Stromal cell of bone marrow (primary cell): ENCODE measurements around the gene CYP26A1.

Source experiments
- DNase-seq: peaks from one replicate; pipeline ENCODE4 v3.0.0-alpha.2; 2012; ENCODE audit warnings: low read depth

Gene CYP26A1

DNA sequence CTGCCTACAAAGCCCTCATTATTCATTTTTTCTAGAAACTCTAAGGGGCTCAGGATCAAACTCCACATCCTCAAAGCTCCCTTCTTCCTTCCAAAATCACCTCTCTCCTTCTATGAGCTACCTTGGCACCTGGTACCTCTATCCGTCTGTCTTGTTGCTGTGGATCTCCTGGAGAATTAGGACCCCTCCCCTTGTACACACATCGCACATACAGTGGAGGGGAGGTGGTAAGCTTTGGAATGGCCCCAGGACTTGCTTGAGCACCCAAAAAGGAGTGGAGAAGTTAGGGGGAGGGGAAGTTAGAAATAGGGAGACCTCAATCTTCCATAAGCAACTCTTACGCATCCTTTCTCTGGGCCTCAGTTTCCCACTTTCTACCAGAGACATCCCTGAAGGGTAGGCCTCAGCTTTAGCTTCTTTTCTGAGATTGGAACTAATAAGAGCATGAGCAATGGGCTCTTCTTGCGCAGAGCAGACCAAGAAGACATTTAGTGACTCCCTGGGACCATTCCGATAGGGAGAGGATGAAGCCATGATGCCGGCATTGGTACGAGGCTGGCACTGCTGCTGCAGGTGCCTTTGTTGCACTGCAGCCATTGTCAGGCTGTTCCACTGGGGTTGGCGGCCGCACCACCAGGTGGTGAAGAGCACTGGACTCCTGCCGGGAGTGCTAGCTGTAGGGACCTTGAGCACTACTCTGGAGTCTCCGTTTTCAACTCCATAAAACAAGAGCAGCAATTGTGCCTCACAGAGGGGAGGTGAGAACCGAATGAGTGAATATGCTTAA lies 8.6 kb upstream of the CYP26A1 start:
- DNase-seq: no peak

DNA sequence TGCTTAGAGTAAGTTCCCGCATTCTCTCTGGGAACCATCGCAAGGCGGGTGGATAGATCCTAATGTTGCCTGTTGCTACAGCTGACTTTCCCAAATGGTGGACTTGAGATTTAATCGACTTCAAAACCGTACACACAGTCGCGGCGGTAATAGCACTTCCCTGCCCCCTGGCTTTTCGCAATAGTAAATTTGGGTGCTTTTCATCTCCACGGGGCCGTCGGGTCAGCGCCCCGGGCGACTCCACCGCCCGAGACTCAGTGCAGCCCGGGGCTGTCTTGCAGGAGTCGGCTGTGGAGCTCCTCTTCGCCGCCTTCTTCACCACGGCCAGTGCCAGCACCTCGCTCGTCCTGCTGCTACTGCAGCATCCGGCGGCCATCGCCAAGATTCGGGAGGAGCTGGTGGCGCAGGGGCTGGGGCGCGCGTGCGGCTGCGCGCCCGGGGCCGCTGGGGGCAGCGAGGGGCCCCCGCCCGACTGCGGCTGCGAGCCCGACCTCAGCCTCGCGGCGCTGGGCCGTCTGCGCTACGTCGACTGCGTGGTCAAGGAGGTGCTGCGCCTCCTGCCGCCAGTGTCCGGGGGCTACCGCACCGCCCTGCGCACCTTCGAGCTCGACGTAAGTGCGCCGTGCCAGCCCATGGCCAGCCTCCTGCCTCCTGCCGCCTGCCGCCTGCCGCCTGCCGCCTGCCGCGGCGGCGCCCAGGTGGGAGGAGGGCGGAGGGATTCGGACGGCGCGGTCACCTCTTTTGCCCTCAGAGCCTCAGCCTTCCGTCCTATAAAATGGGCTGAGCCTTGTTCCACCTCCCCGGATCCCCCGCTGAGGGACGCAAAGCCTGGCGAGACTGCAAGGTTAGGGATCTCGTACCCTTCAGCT lies 7.8 kb upstream of the CYP26A1 start:
- no peak for DNase-seq

DNA sequence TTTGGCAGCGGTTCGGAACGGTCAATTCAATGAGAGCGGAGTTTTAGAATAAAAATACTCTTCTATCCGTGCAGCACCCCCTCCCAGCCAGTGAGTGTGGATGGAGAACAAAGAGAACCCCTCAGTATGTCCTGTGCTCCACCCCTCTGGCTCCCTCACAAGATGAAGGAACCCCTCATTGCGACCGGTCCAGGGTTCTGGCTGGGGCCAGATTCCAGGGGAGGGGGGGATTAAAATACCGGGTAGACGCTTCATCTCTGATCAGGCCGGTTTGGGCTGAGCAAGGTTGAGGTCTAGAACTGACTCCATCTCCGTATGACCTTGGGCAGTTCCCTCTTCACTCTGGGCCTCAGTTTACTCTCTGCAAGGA lies 7.2 kb upstream of the CYP26A1 start:
- no peak for DNase-seq

DNA sequence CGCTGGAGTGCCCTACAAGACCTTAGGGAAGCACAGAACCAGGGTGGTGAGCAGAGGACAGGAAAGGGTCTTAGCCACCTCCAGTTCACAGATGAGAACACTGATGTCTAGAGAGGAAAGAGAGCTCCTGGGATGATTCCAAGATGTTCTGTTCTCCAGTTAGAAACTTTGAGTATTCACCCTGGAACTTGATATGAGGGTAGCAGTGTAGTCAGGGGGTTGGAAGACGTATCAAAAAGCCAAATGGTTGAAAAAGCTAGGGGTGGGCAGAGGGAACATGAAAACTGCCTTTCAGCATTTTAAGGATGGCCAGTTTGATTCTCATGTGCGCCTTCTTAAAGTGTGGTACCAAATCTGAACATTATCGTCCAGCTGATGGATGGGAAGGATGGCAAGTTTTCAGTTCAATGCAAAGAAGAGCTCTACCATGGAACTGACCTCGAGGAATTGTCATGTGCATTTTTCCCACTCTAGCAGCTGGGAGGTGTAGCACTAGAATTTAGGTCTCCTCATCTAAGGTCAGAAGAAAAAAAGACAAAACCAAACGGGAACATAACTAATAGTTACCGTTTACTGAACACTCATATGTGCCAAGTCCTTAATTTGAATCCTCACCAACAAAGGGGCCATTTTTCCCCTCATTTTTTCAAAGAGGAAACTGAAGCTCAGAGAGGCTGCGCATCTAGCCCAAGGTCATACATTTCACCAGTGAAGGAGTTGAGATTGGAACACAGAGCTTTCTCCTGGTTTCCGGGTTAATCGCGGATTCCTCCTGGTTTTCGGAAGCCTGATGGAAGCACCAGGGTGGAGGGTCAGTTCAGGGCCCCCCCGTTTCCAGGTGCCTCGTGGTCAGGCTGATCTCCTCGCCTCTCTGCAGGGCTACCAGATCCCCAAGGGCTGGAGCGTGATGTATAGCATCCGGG lies 6.0 kb upstream of the CYP26A1 start:
- DNase-seq: no peak

DNA sequence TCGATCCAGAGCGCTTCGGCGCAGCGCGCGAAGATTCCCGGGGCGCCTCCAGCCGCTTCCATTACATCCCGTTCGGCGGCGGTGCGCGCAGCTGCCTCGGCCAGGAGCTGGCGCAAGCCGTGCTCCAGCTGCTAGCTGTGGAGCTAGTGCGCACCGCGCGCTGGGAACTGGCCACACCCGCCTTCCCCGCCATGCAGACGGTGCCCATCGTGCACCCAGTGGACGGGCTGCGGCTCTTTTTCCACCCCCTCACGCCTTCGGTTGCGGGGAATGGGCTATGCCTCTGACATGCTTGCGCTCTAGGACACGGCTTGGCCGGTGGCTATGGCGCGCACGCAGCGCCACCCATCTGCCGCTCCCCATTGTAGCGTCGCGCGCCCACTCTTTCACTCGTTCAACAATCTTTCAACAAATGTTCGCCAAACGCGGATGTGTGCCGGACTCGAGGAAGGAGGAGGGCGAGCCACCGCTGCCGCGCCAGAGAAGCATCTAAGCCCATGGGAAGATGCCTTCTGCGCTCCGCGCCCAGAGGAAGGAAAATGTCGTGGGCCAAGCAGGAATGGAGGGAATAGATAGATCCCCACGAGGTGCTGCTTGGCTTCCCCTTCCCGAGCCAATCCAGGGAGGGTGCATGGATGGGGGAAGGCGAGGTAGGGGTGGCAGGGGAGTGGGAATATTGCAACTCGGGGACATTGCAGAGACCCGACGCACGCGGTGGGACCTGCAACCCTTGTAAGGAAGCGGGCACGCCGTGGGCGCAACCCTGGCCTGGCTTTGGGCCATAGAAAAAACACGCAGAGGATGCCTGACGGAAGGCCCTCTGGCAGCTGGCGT lies 5.1 kb upstream of the CYP26A1 start:
- DNase-seq: no peak

DNA sequence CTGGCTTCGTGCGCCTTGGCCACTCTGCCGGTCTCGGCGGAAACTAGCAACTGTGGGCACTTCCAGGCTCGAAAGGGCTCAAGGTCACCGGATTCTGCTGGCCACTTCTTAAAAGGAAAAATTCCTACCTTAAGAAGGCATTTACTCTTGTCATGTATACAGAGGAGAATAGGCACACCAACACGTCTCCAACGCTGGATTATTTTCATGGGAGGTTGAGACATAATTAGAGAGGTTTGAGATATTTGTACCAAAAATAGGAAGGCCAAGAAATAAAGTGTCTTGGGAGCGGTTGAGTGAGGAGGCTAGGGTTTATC lies 4.5 kb upstream of the CYP26A1 start:
- no peak for DNase-seq

DNA sequence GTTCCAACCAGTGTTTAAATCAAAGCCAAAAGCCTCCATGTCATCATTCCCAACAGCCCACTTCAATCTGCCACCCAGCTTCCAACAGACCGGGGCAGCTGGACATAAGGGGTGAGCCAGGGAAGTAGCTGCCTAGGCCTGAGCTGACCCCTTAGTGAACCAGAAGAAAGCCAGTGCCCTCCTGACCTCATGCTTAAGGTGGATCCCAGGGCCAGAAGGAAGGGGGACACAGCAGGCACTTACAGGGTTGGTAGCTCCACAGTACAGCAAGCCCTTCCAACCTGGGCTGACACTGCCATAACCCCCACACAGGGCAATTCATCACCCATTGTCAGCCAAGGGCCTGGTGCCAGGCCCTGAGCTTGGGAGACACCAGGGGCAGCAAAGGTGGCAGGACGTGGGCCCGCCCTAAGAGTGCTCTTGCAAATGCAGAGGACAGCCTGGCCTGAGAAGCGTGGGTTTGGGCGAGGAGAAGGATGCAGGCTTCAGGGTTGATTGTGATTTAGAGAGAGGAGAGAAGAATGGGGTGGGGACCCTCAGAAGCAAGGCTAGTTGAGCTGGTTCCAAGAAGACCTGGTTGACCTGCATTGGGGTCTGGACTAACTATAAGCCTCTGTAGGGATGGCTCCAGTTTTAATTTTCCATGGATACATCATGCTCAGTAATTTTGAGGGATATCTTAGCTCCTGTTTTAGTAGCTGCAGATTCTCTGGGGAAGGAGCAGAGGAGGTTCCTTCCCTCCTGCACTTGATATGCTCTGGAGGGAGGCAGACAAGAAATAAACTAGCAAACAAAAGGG lies 3.1 kb upstream of the CYP26A1 start:
- DNase-seq: no peak

DNA sequence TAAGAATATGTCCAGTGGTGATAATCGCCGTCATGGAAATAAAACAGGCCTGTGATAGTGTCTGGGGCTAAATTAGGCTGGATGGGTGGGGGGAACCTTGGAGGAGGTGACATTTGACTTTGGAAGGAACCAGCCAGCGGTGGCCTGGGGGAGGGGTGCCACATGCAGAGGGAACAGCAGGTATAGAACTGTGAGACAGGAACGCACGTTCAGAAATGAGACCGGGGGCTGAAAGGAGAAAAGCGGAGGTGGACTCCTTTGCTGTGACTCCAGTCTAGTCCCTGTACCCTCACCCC lies 2.6 kb upstream of the CYP26A1 start:
- DNase-seq: no peak

DNA sequence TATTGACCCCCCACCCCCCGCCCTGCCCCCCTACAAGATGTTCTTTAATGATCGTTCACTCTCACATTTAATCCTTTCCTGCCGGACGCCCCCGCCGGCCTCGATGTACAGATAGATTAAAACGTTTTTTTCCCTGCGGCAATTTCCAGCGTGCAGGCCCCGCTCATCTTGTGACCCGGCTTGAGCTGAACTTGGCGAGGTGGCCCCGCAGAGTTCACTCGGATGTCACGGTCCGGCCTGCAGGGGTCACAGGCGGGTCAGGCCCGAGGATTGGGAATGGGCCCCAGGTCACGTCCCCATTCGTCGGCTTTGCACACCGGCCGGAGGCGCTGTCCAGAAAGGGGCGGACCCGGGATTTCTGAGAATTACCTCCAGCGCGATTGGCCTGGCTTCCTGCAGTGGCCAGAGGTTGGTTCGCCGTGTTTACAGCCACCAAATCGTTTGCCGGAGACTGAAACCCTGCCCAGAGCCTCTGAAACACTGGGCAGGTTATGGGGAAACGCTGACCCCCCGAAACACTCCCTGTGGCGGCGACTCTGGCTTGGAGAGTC lies 1.9 kb upstream of the CYP26A1 start:
- no peak for DNase-seq

DNA sequence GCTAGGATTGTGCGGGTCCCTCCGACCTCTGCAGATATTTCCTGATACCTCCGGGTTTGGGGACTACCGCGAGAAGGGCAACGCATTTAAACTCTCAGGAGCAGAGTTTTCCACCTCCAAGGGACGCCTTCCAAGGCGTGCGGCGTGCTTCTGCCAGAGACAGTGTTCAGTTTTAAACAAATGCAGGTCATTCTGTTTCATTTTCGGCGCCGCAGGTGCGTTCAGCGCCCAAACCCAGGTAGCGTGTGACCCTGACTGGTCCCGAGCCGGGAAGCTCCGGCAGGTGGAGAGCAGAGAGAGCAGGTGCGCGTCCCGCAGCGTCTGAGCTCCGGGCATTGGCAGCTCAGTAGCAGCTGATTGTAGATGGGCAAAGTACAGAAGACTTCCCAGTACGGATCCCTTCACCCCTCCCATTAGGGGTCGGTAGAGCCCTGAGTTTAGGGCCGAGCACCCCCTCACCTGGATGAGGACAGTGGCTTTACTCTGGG lies 1.4 kb upstream of the CYP26A1 start:
- DNase-seq: no peak

DNA sequence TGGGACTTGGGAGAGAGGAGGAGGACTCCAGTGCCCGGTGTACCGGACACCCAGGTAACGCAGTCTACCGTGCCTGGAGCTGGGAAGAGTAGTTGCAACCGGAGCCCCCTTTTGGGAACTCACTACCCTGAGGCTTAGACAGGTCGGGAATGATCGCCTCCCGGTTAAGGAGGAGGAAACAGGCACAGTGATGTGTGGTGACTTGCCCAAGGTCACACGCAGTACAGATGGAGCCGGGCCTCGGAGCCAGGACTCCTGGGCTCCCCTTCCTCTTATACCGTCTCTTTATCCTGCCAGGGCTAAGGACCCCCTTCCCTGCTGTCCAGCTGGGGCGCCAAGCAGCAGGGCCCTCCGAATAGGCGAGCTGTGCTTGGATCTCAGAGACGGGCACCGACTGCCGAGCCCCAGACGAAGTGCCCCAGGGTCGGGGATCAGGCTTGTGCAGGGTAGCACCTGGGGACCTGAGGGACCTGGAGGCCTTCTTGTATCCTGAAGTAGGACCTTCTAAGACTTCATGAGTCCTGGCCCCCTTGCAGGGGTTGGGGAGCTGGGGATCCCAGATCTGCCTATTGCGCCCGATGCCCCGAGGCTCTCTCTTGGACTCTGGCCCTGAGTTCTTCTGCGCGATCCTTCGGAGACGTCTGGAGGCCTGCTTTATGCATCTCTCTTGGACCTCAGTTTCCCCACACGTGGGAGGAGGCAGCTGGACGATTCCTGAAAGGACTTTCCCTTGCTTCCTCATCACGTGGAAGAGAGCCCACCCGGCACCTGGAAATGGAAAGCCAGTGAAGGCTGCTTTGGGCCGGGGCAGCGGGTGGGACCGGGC lies 767 bp upstream of the CYP26A1 start:
- no peak for DNase-seq

DNA sequence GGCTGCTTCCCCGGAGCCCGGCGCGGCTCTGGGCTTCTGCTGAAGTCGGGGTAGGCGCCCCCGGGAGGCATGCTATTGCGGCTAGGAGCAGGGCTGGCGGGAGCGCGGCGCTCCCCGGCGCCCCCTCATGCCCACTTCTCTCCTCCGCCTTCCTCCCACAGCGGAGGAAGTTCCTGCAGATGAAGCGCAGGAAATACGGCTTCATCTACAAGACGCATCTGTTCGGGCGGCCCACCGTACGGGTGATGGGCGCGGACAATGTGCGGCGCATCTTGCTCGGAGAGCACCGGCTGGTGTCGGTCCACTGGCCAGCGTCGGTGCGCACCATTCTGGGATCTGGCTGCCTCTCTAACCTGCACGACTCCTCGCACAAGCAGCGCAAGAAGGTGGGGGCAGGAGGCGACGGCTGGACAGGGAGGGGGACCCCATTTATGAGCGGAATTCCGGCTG lies 479 bp downstream of the CYP26A1 start:
- DNase-seq: no peak

DNA sequence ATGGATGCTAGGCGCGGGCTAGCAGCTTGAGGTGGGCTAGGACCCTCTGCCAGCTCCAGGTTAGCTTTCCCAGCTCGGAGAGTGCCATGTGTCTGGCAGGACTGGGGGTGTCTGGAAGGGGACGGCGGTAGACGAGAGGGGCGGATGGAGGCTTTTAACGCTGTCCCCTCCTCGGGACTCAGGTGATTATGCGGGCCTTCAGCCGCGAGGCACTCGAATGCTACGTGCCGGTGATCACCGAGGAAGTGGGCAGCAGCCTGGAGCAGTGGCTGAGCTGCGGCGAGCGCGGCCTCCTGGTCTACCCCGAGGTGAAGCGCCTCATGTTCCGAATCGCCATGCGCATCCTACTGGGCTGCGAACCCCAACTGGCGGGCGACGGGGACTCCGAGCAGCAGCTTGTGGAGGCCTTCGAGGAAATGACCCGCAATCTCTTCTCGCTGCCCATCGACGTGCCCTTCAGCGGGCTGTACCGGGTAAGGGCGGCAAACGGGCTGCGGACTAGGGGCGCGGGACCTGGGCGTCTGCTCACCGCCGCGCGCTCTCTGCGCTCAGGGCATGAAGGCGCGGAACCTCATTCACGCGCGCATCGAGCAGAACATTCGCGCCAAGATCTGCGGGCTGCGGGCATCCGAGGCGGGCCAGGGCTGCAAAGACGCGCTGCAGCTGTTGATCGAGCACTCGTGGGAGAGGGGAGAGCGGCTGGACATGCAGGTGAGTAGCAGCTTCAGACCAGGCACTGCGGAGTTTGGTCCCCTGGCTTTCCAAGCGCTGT lies 1.1 kb downstream of the CYP26A1 start:
- DNase-seq: no peak

DNA sequence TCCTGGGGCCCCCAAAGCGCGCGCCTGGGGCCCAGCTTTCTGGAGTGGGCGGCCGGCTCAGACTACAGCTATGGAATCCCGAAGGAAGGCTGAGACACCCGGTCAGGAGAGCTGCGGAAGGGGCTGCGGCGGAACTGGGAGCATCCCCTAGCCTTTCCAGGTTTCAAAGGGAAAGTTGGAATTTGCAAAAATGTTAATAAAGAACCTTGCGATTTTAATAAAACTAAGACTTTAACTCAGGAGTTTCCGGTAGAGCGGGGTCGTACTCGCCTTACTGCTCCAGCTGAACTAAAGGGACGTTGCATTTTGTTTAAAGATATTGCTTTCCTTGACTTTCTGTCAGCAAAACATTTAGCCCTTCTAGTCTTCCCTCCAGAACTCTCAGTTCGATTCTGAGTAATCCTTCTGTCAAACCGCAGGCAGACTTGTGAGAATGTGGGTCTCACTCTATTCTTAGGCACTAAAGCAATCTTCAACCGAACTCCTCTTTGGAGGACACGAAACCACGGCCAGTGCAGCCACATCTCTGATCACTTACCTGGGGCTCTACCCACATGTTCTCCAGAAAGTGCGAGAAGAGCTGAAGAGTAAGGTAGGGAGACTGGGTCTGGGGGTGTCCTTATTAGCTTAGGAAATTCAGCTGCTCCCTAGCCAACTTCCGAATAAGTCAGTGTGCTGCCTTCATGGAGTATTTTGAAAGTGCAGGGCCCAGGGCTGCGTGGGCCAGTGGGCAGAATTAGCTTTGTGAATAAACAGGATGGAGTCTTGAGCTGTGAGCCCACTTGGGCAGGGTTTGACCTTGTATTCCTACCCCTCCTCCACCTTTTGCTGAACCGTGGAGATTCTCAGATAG lies 1.9 kb downstream of the CYP26A1 start:
- no peak for DNase-seq

DNA sequence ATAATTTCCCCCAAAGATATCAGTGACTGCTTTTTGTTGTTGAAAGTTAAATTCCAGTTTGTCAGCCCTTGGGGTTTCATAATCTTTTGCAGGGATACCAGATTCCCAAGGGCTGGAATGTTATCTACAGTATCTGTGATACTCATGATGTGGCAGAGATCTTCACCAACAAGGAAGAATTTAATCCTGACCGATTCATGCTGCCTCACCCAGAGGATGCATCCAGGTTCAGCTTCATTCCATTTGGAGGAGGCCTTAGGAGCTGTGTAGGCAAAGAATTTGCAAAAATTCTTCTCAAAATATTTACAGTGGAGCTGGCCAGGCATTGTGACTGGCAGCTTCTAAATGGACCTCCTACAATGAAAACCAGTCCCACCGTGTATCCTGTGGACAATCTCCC lies 3.2 kb downstream of the CYP26A1 start:
- DNase-seq: no peak

DNA sequence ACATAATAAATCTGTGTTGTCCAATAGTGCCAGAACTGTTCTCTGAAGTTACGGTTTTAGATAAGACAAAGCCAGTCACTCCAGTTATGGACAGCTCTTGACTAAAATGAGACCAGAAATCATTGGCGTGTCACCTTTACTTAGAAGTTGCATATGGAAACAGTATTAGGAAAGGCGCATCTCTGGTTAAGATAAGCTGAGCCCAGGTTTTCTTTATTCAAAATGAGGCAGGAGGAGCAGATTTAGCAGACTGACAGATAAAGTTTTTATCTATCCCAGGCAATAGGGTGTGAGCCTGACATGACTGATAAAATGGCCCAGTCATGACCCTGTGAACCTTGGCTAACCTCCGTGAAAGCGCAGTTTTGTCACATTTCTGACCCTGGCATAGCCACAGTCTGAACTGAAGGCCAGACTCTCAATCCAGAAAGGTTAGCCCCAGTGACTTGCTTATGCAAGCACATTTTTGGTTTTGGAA lies 4.2 kb downstream of the CYP26A1 start:
- DNase-seq: no peak

DNA sequence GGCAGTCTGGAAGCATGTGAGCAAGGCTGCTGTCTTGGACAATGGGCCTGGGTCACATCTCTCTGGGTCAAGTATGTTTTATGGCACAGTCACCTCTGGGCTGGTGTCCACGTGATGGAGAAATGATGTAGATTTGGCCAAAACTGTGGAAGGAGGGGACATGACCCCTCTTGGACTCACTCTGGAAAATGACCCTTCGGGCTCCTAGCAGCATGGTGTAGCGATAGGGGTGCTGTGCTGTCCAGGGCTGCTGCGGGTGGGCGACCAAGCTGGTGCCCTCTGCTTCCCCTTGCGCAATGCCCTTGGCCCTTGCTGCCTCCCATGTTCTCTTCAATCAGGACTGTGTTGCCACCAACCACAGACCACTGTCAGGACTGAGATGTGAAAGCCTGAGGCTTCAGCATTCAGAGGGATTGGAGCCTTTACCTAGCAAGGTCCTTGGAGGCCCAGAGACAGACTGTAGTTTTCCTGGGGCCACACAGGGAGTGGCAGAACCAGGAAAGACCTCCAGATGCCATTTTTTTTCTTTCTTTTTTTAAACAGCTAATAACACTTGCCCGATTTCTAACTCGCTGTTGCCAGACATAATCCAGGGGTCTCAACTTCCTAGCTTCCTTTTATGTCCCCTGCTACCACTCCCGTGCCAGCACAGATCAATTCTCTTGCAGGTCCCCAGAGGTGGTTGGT lies 6.1 kb downstream of the CYP26A1 start:
- DNase-seq: no peak
